AG10803 (cell line): ENCODE data around the gene ALG1.
"Not testable (repeated sequence)": the region's sequence is repeated elsewhere in the genome, so short reads cannot be mapped to it uniquely, and the experiment has no call there.

Source experiments
- DNase-seq: peaks from one replicate; pipeline ENCODE4 v3.0.0; 2010; ENCODE audit warnings: low read depth
- H3K4me3 ChIP-seq: 2 replicates; pipeline ENCODE4 v1.5.1; 2011; ENCODE audit warnings: mild to moderate bottlenecking, low read length, control low read depth
- TF ChIP-seq, protein P1 (sequence below): conservative IDR thresholded peaks from 2 replicates; pipeline ENCODE4 v1.5.1; 2011; ENCODE audit warnings: mild to moderate bottlenecking, low read length, control low read depth, inconsistent platforms

ALG1 gene

DNA sequence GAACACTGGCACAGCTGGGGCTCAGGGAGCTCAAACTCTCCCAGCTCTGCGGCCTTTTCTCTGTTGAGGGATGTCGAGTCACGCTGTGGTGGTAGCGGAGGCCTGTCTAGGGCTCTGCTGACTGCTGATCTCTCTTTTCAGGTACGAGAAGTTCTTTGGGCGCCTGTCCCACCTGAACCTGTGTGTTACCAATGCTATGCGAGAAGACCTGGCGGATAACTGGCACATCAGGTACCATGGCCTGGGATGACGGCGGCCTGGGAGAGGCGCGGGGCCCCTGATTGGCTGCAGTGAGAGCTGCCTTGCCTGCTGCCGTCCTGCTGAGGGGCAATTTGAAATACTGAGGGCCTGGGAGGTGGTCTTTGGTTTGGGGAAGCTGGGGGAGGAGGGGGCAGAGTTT lies 5.7 kb downstream of the ALG1 start:
- DNase-seq: no peak
- TF ChIP-seq, protein P1, sequence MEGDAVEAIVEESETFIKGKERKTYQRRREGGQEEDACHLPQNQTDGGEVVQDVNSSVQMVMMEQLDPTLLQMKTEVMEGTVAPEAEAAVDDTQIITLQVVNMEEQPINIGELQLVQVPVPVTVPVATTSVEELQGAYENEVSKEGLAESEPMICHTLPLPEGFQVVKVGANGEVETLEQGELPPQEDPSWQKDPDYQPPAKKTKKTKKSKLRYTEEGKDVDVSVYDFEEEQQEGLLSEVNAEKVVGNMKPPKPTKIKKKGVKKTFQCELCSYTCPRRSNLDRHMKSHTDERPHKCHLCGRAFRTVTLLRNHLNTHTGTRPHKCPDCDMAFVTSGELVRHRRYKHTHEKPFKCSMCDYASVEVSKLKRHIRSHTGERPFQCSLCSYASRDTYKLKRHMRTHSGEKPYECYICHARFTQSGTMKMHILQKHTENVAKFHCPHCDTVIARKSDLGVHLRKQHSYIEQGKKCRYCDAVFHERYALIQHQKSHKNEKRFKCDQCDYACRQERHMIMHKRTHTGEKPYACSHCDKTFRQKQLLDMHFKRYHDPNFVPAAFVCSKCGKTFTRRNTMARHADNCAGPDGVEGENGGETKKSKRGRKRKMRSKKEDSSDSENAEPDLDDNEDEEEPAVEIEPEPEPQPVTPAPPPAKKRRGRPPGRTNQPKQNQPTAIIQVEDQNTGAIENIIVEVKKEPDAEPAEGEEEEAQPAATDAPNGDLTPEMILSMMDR: no peak
- H3K4me3 ChIP-seq: no peak overlapping the region

DNA sequence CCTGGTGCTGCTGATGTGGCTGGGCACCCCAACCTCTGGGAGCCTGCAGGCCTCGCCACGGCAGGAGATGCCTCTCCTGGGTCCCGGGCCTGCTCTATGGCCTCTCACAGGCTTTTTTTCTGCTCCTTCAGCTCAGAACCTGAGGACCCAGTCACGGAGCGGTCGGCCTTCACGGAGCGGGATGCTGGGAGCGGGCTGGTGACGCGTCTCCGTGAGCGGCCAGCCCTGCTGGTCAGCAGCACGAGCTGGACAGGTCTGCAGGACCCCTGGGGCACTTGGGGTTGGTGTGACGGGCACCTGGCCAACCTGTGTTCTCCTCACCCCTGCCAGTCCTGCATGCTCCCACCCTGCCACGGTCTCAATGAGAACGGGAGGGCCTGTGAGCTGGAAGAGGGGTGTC lies 7.0 kb downstream of the ALG1 start:
- DNase-seq: no peak
- H3K4me3 ChIP-seq: no peak overlapping the region
- TF ChIP-seq, protein P1: no peak

GRCh38 chr16:5080461-5080860 lies 8.8 kb downstream of the ALG1 start:
- not testable (repeated sequence) for DNase-seq

GRCh38 chr16:5080996-5081395 lies 9.4 kb downstream of the ALG1 start:
- not testable (repeated sequence) for DNase-seq, H3K4me3 ChIP-seq

More at GRCh38 chr16:5080461-5080860, 8.8 kb downstream of the ALG1 start:
- not testable (repeated sequence) for H3K4me3 ChIP-seq

DNA sequence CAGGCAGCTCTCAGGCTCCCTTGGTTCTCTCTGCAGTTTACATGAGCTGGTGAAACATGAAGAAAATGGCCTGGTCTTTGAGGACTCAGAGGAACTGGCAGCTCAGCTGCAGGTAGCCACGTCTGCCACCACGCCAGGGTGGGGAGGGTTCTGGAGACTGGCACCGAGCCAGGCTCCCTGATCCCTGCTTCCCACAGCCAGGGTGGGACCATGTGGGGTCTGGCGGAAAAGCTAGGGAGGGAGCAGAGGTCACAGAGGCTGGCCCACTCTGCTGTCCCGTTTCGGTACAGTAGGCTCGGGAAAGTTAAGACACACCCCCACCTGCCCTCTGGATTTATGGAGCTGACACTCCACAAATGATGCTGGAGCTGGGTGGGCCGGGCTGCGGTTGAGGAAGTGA lies 12.0 kb downstream of the ALG1 start:
- not testable (repeated sequence) for DNase-seq, H3K4me3 ChIP-seq

DNA sequence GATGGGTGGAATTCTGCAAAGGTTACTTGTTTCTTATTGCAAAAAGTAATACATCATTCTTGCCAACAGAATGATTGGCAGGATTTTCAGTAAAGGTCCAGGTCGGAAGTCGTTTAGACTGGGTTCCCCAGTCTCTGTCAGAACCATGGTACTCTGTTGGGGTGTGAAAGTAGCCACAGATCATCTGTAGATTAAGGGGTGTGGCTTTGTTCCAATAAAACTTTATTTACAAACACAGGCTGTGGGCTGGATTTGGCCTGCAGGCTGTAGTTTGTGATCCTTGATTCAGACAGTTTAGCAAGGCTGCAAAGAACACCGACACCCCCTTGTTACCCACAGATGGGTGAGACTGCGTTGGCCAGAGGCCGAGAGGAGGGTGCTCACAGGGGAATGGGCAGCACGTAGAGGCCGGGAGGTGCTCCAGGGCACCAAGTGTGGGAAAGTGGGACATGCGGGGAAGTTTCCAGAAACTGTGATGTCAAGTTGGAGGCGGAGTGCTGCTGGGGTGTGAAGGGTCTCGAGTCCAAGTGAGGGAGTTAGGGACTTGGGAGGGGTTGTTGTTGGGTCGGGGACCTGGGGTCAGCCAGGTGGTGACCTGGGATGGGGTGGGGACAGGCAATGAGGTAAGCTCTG lies 12.6 kb downstream of the ALG1 start:
- not testable (repeated sequence) for DNase-seq, H3K4me3 ChIP-seq

- H3K4me3 ChIP-seq: not testable (repeated sequence)
- TF ChIP-seq, protein P1: peak; percentile 63
- DNase-seq: peak; percentile 38
Observed at GRCh38 chr16:5084802-5085201, 13.2 kb downstream of the ALG1 start.

GRCh38 chr16:5085716-5086115 lies 14.1 kb downstream of the ALG1 start:
- not testable (repeated sequence) for DNase-seq

DNA sequence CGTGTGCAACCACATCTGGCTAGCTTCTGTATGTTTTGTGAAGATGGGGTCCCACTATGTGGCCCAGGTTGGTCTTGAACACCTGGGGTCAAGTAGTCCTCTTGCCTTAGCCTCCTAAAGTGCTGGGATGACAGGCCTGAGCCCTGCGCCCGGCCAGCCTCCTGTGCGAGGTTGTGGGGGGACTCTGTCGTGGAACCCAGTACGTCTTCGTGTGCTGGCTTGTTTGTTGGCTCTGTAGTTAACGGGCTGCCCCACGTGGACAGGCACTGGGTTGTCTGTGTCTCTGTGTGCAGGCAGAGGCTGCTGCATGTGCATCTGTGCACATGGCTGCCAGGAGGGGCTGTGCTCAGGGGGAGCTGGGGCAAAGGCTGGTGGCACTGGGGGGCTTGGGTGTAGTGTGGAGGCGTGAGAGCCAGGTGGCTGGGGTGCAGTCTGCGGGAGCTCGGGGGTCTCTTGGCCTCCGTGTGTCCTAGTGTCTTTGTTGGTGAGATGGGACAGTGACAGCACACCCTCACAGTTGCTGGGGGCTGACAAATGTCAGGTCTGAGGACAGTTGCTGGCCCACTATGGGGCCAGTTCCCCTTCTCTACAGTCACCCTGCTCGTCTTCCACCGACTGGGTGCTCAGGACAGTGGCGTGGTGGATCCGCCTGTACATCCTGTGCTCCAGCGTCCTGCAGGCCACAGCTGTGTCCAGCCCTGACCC lies 16.6 kb downstream of the ALG1 start:
- DNase-seq, H3K4me3 ChIP-seq: not testable (repeated sequence)

More at GRCh38 chr16:5085716-5086115, 14.1 kb downstream of the ALG1 start:
- not testable (repeated sequence) for H3K4me3 ChIP-seq

- not testable (repeated sequence) for H3K4me3 ChIP-seq, DNase-seq
Observed at GRCh38 chr16:5088936-5089335, 17.3 kb downstream of the ALG1 start.

DNA sequence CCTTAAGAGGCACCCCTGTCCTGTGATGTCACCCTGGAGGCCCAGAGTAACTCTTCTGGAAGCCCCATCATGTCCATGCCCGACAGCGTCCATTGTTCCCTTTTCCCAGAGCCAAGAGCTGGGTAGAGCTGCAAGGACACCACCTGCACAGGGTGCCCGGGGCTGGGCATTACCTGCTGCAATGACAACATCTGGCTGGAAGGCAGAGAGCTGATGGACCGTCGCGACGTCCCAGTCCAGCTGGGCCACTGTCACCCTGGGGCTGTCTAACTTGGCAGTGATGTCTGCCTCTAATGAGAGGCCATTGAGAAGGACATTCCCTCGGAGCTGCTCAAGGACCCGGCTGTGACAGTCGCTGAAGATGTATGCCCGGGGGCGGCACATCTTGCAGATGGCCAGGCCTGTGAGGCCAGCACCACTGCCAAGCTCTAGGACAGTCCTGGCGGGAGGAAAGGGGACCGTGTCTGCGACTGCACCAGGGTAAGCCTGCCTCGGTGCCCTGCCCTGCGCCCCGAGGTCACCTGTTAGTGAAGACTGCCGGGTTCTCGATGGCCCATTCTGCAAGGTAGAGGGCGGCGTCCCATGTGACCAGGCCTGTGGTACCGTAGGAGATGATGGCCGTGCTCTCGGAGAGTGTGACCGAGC lies 18.4 kb downstream of the ALG1 start:
- H3K4me3 ChIP-seq, DNase-seq: not testable (repeated sequence)

DNA sequence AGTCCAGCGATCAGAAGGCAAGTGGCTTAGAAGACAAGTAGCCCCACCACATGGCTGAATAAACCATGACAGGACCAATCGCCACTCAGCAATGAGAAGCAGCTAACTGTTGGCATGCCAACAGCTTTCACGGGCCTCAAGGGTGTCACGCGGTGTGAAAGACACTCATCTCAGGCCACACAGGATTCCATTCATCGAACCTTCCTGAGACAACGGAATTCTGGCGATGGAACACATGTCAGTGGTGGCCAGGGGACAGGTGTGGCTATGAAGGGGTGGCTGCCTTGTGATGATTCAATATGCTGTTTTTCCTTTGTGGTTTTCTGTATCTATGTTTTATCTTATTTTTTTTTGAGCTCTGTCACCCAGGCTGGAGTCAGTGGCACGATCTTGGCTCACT lies 18.9 kb downstream of the ALG1 start:
- not testable (repeated sequence) for H3K4me3 ChIP-seq, DNase-seq

DNA sequence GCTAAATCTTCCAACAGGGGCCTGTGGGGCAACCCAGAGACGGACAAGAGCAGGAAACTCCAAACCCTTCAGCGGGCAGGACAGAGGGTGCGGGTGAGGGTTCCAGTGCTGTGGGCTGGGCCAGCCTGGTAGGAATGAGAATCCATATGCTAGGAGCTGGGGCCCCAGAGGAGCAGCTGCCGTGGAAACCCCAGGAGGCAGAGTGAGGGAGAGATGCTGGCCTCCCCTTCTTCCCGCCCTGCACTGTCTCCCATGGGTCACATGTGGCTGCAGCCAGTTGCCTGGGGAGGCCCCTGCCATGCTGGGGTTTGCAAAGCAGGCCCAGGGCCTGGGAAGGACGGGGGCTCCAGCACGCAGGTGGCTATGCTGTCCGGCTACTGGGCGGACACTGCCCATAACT lies 21.4 kb downstream of the ALG1 start:
- H3K4me3 ChIP-seq, DNase-seq: not testable (repeated sequence)

DNA sequence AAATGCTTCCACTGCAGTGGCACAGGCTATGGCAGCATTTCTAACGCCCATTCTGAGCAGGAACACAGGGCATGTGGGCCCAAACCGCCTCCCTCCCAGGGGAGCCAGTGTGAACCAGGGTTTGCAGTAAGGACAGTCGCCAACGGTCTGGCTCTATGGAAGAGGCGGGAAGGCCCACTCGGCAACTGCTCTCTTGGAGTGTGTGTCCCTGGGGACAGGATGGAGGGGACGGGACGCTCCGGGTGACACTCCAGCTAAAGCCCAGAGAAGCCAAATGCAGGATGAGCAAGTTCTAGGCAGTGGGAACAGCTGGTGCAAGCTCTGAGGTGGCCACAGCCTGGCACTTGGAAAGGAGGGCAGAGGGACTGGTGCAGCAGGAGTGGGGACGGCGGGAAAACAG lies 22.1 kb downstream of the ALG1 start:
- H3K4me3 ChIP-seq, DNase-seq: not testable (repeated sequence)

DNA sequence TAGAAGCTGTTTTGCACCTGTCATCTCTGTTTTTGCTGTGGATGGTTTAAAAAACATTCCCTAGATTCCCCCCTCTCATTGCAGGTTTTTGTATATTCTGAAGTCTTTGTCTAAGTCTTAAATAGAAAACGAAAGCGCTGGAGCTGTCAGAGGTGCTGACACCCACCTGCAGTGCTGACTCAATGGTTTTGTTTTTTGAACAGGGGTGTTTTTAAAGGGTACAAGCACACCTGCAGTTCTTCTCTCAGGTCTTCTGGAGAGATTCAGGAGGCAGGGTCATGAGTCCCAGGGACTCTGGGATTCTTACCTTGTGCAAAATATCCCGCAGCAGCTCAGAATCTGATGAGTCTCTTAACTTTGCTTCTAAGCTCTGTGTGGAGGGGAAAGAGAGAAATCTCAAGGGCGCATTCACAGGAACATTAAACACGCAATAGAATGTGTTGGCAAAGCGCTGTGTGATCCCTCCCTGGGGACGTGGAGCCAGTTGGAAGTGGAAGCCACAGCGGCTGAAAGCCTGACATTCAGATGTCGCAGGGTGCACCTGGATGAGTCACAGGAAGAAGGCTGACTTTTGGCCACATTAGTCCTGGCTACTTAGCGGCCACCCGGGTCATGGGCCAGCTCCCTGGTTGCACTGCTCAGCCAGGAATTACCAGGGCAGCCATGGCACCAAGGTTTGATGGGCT lies 23.6 kb downstream of the ALG1 start:
- DNase-seq, H3K4me3 ChIP-seq: not testable (repeated sequence)
